ENCODE data around the gene PXMP4. TPM values are rescaled to one million over a fixed set of nuclear protein-coding genes. Genes with fewer than 3 reads are reported as not detected.

PXMP4 gene
- total RNA-seq, 1 experiment from 2014 or later: 5.7 TPM

- H3K4me3 Mint-ChIP-seq: no peak overlapping the region
- DNase-seq: no peak
- H2BK20ac ChIP-seq (ENCODE audit: low read depth, low read length, poor library complexity, severe bottlenecking): no peak overlapping the region
- H3K9me3 ChIP-seq (ENCODE audit: control insufficient read depth, low read depth, low read length): no peaks in the 10 kb centered on the region
- no peaks in the 10 kb centered on the region for H3K27me3 ChIP-seq (ENCODE audit: insufficient read depth, low read length)
- H3K14ac ChIP-seq (ENCODE audit: insufficient read depth, low read length): no peak overlapping the region
- H4K8ac ChIP-seq (replicated peaks; ENCODE audit: insufficient read length, low read depth, low read length): no peak overlapping the region
- H2AFZ ChIP-seq (ENCODE audit: low read length): no peak overlapping the region
- peaks cover 5 to 16% (median 7%) of the 10 kb centered on the region in 3 experiments; a peak in 6 of 7 replicates for H3K36me3 Mint-ChIP-seq (ENCODE audit: insufficient read depth in 1 of 3, low read depth in 3 of 3)
- WGBS (ENCODE audit: extremely low coverage, insufficient read length, low lambda C conversion rate): no CpG with 5 or more reads among the region's 4 CpGs
- H3K79me1 ChIP-seq (ENCODE audit: insufficient read depth, low read depth, low read length, poor library complexity, severe bottlenecking): no peaks in the 10 kb centered on the region
- no peaks in the 10 kb centered on the region for H3K79me2 ChIP-seq (ENCODE audit: insufficient read depth, low read length)
- peaks cover 19% of the 10 kb centered on the region in 2 experiments for H3K9me3 Mint-ChIP-seq
- H3K27me3 Mint-ChIP-seq (ENCODE audit: low read depth): peaks cover 23% of the 10 kb centered on the region
- H2BK12ac ChIP-seq (ENCODE audit: insufficient read length, low read depth, low read length): no peak overlapping the region
- no peaks in the 10 kb centered on the region for H4K20me1 ChIP-seq (ENCODE audit: control insufficient read depth, insufficient read depth, insufficient read length)
- H2BK15ac ChIP-seq (ENCODE audit: low read depth, low read length): no peak overlapping the region
- H3K56ac ChIP-seq (ENCODE audit: insufficient read length, low read depth, low read length): no peak overlapping the region
- no peak overlapping the region for H3K18ac ChIP-seq (ENCODE audit: insufficient read length, low read depth, low read length)
- TF ChIP-seq, protein P1, sequence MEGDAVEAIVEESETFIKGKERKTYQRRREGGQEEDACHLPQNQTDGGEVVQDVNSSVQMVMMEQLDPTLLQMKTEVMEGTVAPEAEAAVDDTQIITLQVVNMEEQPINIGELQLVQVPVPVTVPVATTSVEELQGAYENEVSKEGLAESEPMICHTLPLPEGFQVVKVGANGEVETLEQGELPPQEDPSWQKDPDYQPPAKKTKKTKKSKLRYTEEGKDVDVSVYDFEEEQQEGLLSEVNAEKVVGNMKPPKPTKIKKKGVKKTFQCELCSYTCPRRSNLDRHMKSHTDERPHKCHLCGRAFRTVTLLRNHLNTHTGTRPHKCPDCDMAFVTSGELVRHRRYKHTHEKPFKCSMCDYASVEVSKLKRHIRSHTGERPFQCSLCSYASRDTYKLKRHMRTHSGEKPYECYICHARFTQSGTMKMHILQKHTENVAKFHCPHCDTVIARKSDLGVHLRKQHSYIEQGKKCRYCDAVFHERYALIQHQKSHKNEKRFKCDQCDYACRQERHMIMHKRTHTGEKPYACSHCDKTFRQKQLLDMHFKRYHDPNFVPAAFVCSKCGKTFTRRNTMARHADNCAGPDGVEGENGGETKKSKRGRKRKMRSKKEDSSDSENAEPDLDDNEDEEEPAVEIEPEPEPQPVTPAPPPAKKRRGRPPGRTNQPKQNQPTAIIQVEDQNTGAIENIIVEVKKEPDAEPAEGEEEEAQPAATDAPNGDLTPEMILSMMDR (conservative IDR thresholded peaks at IDR 0.05): no peak
- H3K23ac ChIP-seq (ENCODE audit: insufficient read length, low read depth, low read length): no peak overlapping the region
- H2BK120ac ChIP-seq (ENCODE audit: low read depth, low read length, poor library complexity, severe bottlenecking): no peak overlapping the region
- H3K4ac ChIP-seq (ENCODE audit: low read depth, low read length): no peak overlapping the region
- H3K27ac Mint-ChIP-seq: no peak overlapping the region
- H2AK5ac ChIP-seq (ENCODE audit: insufficient read length, low read length): no peak overlapping the region
- no peaks in the 10 kb centered on the region for H3K4me1 ChIP-seq (ENCODE audit: insufficient read depth, low read length)
- H2BK5ac ChIP-seq (ENCODE audit: insufficient read length, low read length): no peak overlapping the region
- H3K4me2 ChIP-seq (ENCODE audit: insufficient read depth, insufficient read length, low read length): no peak overlapping the region
- no peaks in the 10 kb centered on the region for H3K23me2 ChIP-seq (ENCODE audit: insufficient read length, low read depth, low read length, poor library complexity, severe bottlenecking)
- H3K9ac ChIP-seq (ENCODE audit: extremely low read depth, insufficient read length, low read length): no peak overlapping the region
- no peak overlapping the region for H4K5ac ChIP-seq (ENCODE audit: insufficient read length, low read depth, low read length)
- no peak overlapping the region for H3K27ac ChIP-seq (ENCODE audit: insufficient read length, low read depth, low read length)
- no peak overlapping the region for H3T11ph ChIP-seq (ENCODE audit: low read length)
- peaks cover 18 to 19% of the 10 kb centered on the region in 2 experiments for H3K4me1 Mint-ChIP-seq
- no peak overlapping the region for H4K91ac ChIP-seq (ENCODE audit: insufficient read length, low read depth, low read length)
These were observed 23.7 kb downstream of the PXMP4 start for GRCh38 chr20:33696448-33696847.
